Heart left ventricle (tissue), 13 donors: ENCODE measurements around the gene GANAB.

Experiments used
- POLR2A ChIP-seq, 2 donors: fragments of 450-650 bp; IDR thresholded peaks; one replicate each; pipeline ENCODE4 v1.6.1; 2017; ENCODE audit warnings: antibody characterized with exemption in 2 of 2, mild to moderate bottlenecking in 2 of 2, moderate library complexity in 2 of 2
- TF ChIP-seq, protein P1 (sequence below), 12 donors: fragments of 200-600 bp; sonication (generic) in 4 of 12; IDR thresholded peaks; one replicate each; pipeline versions ENCODE4 v1.5.0 to v1.8.0; 2018 to 2022; ENCODE audit warnings: antibody characterized with exemption in 12 of 12, mild to moderate bottlenecking in 5 of 12
- donor health status: ischemic (EF 13 %, LVEDD 7.1; RV severe dilation, severe dysfunction).
- donor health status: DM: no; HTN: yes; CAD: no.
- donor health status: DM: no; HTN: no; CAD: no.
- donor health status: ischemic (EF 25% LVEDD 6.9; RV normal size, moderate dysfunction).
- donor health status: ischemic (EF 25% LVEDD 5.7; RV mildly dilated, moderate dysfunction).
- donor health status: ischemic (EF 35%, LVEDD 5.7; RV mildly dilated, moderate dysfunction).
- donor health status: nonischemic (EF 11% LVEDD 7.7; RV severe dilation, severe dysfunction).
- donor health status: DM: yes; HTN: yes; CAD: no.
- donor health status: PGD.
- donor health status: ischemic (EF 29% LVEDD 5.4; RV normal size, mild dysfunction).
- donor health status: nonischemic (EF 23%, LVEDD 6.1; RV moderate dilation, normal function).

DNA sequence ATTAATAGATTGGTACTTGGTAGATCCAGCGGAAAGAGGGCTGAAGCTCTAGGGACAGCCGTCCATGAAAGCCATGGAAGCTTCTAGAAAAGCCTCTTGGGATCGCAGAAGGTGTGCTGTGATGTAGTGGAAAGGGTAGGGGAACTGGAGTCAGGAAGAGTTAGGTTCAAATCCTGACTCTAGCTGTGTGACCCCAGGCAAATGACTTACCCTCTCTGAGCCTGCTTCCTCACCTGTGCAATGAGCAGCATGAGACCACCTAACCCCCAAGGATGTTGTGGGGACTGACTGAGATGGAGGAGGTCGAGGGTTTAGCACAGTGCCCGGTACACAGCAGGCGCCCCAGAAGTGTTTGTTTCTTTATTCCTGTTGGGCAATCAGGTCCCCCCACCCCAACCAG lies 36.0 kb downstream of the GANAB start:
- TF ChIP-seq POLR2A (IDR thresholded peaks at IDR 0.05) = no peak
- TF ChIP-seq, protein P1, sequence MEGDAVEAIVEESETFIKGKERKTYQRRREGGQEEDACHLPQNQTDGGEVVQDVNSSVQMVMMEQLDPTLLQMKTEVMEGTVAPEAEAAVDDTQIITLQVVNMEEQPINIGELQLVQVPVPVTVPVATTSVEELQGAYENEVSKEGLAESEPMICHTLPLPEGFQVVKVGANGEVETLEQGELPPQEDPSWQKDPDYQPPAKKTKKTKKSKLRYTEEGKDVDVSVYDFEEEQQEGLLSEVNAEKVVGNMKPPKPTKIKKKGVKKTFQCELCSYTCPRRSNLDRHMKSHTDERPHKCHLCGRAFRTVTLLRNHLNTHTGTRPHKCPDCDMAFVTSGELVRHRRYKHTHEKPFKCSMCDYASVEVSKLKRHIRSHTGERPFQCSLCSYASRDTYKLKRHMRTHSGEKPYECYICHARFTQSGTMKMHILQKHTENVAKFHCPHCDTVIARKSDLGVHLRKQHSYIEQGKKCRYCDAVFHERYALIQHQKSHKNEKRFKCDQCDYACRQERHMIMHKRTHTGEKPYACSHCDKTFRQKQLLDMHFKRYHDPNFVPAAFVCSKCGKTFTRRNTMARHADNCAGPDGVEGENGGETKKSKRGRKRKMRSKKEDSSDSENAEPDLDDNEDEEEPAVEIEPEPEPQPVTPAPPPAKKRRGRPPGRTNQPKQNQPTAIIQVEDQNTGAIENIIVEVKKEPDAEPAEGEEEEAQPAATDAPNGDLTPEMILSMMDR (IDR thresholded peaks at IDR 0.05) = no peak
